NCI-H1417 treated with DMSO at 0.1 percent for 48 hours (cell line): Measurements from ENCODE around the gene MCOLN1.

Experiments used
- DNase-seq: peaks from one replicate; lab custom pipeline; 2025; lab: John Stamatoyannopoulos, UW

The MCOLN1 gene

DNA sequence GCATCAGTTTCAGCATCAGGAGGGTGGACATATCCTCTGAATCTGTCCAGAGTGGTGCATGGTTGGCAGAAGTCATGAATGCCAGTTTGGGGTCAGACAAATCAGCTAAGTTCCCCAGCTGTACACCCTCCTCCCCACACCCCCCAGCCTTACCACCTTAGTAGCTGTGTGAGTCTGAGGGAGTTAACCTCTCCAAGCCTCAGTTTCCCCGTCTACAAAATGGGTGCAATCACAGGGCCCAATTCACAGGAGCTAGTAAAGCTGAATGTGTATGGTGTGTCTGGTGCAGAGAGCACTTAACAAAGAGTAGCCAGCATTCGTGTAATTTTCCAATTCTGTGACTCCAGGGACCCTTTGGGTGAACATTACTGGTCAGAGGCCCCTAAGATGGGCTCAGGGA, 19.9 kb upstream of the MCOLN1 start:
- no peak for DNase-seq

DNA sequence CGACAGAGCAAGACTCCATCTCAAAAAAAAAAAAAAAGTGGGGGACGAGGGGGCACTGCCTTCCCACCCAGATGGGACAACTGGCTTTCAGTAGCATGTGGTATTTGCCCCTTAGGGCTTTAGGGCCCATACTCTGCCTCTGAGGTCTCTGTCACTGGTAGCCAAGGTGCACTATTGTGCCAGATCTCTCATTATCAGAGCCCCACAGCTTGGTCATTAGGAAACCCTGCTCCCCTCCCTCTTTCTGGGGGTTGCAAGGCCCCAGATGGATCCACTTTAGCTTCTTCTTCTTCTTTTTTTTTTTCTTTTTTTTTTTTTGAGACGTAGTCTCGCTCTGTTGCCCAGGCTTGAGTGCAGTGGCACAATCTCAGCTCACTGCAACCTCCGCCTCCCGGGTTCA, 17.7 kb upstream of the MCOLN1 start:
- DNase-seq = no peak

DNA sequence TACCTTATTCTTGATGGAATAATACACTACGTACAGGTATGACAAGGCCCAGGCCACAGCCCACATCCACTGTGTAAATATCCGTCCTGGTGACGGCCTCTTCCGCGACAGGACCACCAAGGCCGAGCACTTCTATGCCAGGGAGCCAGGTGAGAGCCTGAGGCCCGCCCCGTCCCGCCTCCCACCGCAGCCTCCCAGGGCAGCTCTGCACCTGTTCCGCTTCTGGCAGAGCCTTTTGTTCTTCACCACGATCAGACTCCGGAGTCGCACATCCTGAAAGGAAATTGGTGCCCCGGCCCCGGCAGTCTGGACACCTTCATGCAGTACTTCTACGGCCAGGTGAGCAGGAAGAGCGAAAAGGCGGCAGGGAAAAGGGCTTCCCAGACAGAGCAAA, 17.1 kb upstream of the MCOLN1 start:
- no peak for DNase-seq

DNA sequence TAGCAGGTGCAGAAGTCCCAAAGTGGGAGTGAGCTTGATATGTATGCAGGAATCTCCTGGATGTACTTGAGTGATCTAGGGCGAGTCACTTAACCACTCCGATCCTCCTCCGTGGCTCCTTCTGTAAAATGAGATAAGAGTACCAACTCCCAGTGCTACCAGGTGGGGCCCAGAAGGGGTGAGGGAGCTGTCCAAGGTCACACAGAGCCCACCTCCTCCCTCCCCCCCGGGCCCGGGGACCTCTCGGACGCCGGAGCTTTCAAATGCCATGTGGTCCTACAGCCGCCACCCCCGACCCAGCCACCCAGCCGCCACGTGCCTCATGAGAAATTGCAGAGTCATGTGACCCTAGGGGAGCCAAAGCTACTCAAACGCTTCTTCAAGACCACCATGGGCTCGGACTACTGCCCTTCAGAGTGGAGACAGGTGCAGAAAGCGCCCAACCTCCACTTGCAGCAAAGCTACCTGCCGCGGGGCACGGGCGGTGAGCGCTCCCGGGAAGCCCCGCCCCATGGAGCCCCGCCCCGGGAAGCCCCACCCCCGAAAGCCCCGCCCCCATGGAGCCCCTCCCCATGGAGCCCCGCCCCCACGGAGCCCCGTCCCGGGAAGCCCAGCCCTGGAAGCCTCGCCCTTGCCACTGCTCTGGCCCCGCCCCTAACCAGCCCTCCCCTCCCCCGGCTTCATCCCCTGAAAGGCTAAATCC, 16.6 kb upstream of the MCOLN1 start:
- no peak for DNase-seq

DNA sequence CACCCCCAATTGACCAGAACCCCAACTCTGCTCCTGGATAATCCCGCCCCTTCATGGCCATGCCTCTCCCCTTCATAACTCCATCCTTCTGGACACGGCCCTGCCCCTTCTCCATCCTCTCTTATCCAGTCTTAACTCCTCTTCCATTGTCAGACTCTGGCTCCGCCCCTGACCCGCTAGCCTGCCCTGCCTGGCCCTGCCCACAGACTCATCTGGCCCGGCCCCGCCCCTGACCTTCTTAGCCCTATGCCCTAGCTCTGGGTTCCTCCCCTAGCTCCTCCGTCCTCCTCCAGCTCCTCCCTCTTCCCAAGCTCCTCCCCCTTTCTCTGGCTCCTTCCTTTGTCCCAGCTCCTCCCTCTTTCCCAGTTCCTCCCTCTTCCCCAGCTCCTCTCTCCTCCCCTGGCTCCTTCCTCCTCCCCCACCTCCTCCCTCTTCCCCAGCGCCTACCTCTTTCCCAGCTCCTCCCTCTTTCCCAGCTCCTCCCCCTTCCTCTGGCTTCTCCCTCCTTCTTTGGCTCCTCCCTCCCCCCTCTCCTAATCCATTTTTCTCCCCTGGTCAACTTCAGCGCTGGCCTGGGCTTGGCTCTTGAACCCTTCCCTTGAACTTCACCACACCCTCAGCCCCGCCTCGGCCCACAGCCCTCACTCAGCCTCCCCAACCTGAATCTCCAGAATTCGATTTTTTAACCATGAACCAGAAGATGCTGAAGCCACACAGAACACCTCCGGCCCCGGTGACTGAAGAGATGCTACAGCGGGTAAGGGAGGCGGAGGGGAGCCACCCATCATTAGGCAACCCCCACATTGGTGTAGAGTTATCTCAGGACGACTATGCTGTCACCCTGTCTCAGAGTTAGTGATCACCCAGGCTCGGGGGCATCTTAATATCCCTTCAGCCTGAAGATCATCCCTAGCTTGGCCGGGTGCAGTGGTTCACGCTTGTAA, 15.8 kb upstream of the MCOLN1 start:
- no peak for DNase-seq

DNA sequence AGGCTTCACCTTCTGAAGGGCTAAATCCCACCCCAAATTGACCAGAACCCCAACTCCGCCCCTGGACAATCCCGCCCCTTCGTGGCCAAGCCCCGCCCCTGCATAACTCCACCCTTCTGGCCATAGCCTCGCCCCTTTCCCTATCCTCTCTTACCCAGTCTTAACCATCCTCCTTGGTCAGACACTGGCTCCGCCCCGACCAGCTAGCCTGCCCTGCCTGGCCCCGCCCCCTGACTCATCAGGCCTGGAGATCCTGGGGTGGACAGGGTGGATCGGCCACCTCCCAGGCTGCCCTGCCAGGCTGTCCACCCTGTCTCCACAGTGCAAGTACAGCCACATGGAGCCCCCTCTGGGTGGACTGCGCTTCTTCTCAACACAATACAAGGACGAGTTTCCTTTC, 14.5 kb upstream of the MCOLN1 start:
- no peak for DNase-seq

DNA sequence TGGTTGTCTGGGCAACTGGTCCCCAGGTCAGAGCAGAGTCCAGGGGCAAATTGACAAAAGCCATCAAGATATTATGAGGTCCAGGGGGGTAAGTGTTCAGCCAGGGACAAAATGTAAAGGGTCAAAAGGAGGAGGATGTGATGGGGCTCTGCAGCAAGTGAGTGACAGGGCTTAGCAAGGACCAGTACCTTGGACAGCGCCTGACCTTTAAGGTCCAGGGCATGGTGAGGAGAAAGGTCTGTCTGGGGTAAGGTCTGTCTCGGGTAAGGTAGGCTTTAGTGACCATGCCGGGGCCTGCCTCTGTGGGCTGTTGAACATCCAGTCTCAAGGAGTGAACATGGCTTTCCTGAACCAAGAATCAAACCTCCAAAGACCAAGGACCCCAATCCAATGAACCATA, 12.8 kb upstream of the MCOLN1 start:
- DNase-seq = no peak

DNA sequence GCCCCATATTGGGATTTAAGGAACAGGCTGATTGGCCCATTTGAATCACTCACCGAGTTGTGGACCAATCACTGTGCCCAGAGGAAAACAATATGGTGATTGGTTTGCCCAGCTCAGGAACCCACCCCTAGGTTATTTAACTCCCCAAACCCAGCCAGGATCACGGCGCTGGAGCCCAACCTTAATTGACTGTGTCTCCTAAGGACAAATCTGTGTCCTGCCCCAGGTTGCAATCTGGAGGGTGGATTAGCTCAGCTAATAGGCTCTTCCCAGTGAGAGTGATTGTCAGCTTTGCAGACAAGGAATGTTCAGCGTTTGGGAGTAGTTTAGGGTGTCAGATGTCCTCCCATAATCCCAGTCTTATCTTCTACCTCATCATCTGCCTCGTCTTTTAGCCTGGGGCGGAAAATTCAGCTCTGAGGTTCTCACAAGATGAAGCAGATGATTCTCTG, 10.0 kb upstream of the MCOLN1 start:
- DNase-seq = no peak

DNA sequence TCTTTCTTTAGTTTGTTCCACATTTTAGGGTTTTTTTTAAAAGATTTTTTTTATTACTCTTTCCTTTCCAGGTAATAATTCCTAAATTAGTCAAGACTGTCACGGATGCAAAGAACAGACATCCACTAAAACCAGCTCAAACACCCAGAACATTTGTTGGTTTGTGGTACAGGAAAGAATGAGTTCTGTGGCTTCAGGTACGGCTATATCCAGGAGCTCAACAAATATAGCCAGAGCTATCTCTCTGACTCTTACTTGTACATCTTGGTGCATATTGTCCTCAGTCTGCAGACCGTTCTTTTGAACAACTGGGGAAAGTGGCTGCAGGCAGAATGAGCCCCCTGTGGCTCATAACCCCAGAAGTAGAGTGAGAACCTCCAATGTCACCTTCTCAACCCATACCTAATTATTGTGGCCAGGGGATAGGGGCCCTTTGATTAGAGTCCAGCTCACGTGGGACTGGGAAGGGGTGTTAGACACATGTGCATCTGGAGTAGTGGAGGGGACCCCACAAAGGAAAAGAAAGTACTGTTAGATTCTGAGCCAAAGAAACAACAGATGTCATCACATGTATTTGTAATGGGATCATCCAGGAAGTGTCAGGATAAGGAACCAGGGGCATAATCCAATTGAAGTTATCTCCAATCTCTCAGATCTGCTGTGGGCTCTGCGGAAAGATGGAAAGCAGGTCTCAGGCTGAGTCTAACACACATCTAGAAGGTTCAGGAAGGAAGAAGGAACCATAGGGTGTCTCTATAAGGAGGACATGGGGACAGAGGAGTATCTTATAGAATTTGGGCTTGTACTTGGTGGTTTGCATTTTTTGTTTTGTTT, 8.4 kb upstream of the MCOLN1 start:
- no peak for DNase-seq

DNA sequence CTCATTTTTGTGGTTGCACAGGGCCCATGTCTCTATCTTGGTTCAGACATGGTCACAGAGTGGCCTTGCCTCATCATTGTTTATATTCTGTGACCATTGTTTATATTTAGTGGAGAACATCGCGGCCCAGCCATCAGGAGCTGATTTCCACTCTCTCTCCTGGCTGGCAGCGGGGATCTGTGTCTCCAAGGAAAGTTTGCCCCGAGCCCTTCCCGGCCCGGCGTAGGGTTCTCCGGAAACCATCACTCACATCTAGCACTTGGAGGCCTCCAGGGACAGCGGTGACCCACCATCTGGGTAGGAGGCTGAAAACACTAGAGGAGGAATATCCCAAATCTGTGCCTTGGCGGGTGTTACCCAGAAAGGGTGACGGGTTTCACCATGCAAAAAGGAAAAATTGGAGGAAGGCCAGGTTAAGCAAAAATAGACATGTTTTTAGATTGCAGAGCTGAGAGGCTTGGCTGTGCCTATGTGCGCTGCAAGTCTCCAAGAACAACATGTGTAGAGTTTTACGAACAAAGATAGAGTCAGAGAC, 7.2 kb upstream of the MCOLN1 start:
- DNase-seq = no peak

DNA sequence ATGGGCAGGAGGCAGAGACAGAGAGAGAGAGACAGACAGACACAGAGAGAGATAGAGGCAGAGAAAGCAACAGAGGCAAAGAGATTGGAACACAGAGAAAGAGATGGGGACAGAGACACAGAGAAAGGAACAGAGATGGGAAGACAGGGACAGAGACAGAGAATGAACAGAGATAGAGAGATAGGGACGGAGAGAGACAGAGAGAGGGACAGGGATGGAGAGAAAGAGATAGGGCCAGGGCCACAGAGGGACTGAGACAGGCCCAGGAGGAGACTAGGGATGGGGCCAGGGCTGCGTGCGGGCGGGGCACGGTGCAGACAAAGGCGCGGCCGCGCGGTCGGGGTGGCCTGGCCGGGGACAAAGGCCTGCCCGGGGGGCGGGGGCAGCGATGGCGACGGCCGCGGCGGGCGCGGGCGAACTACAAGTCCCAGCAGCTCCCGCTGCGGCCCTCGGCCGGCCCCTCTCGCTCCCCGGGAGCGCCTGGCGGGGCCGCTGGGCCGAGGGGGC, 6.7 kb upstream of the MCOLN1 start, which contains the start of gene ZNF358:
Gene ZNF358, plus strand, starts transcription at position 459 of the 507 bp plus-strand sequence. CDS start 3,140 bp downstream, outside the sequence.
- peak; percentile 23 for DNase-seq

DNA sequence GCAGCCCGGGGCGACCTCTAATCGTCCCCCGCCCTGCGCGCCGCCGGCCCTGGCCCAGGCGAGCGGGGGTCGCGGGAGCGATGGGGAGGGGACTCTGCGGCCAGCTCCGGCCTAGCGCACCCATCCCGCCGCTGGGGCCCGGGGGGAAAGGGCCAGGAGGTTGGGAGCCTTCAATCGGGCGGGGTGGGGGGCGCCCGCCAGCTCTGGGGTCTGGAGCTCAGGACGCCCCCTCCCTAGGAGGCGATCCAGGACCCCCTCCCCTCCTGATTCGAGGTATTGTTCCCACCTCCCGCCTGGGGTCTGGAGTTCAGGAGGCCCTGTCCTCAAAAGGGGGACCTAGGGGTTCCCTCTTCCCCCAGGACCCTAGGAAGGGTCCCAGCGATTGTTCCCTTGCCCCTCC, 6.1 kb upstream of the MCOLN1 start:
- DNase-seq = no peak

DNA sequence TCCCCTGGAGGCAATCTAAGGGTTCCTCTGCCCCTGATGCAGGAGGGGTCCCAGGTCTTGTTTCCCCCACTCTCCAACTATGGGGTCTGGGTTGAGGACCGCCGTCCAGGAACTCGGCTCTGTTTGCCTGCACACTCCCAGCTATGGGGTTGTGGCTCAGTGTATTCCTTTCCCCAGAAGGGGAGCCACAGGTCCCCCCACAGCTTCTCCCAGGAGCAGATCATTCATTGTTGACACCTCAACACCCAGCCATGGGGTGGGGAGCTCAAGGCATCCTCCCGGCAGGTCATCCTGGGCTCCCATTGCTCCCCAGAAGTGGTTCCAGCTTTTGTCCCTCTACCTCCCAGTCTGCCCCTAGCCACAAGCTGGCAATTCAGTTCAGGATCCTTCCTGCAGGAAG, 5.5 kb upstream of the MCOLN1 start:
- DNase-seq = no peak

DNA sequence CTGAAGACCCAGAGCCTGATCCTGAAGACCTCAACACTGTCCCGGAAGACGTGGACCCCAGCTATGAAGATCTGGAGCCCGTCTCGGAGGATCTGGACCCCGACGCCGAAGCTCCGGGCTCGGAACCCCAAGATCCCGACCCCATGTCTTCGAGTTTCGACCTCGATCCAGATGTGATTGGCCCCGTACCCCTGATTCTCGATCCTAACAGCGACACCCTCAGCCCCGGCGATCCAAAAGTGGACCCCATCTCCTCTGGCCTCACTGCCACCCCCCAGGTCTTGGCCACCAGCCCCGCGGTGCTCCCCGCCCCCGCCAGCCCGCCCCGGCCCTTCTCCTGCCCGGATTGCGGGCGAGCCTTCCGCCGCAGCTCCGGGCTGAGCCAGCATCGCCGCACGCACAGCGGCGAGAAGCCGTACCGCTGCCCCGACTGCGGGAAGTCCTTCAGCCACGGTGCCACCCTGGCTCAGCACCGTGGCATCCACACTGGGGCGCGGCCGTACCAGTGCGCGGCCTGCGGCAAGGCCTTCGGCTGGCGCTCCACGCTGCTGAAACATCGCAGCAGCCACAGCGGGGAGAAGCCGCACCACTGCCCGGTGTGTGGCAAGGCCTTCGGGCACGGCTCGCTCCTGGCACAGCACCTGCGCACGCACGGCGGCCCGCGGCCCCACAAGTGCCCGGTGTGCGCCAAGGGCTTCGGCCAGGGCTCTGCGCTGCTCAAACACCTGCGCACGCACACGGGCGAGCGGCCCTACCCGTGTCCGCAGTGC, 2.9 kb upstream of the MCOLN1 start:
- no peak for DNase-seq

DNA sequence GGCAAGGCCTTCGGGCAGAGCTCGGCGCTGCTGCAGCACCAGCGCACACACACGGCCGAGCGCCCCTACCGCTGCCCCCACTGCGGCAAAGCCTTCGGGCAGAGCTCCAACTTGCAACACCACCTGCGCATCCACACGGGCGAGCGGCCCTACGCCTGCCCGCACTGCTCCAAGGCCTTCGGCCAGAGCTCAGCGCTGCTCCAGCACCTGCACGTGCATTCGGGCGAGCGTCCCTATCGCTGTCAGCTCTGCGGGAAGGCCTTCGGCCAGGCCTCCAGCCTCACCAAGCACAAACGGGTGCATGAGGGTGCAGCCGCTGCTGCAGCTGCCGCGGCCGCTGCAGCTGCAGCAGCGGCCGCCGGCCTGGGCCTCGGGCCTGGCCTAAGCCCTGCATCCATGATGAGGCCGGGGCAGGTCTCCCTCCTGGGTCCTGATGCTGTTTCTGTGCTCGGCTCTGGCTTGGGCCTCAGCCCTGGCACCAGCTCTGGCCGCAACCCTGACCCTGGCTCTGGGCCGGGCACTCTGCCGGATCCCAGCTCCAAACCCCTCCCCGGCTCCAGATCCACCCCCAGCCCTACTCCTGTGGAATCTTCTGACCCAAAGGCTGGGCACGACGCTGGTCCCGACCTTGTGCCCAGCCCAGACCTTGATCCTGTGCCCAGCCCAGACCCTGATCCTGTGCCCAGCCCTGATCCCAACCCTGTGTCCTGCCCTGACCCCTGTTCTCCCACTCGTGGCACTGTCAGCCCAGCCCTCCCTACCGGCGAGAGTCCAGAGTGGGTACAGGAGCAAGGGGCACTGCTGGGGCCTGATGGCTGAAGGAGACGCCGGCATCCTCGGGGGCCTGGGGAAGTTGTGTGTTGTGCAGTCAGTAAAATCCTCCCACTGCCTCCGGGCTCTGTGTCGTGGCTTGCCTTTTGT, 2.0 kb upstream of the MCOLN1 start:
- no peak for DNase-seq

DNA sequence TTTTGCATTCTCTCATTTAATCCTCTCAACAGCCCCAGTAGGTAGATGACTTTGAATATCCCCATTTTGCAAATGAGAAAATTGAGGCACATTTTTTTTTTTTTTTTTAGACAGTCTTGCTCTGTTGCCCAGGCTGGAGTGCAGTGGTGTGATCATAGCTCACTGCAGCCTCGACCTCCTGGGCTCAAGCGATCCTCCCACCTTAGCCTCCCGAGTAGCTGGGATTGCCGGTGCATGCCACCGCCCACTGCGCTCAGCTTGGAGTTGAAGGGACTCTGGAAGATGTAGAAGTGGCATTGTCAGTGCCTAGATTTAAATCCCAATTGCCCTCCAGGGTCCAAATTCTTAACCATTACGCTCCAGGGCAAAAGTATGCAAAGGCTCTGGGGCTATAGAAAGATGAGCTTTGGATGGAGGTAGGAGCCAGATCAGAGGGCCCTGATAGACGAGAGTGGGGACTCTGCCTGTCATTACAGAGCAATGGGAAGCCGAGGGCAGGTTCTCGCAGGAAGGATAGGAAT, 813 bp upstream of the MCOLN1 start:
- no peak for DNase-seq

DNA sequence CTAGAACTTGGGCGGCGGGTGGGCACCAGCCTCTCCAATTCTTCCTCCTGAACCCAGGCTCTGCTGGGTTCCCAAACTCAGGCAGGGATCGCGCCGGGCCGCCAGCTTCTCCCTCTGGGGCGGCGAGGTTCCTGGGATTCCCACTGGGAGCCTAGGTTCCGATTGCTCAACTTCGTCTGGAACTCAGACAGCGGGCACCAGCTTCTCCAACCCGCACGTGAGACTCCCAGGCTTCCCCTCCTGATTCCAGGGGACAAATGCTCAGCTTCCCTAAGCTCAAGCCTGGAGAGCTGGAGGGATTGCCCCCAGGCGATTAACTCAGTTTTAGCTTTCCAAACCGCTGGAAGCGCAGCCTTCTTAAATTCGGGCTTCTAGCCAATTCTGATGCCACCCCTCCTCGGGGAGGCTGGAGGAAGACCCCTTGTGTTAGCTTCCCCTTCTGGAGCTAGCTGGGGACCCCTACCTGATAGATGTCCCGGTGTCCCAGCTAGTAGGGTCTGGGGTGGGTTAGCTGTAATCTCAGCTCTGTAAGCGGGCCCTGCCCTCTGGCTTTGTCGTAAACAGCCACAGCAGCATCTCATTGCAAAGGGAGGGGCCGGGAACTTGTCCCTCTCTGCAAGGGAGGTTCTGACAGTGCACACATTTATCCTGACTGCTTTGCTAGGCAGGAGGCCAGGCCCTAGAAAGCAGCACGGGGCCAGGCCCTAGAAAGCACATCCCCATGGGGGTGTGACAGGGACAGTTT, 671 bp downstream of the MCOLN1 start:
- DNase-seq = no peak

DNA sequence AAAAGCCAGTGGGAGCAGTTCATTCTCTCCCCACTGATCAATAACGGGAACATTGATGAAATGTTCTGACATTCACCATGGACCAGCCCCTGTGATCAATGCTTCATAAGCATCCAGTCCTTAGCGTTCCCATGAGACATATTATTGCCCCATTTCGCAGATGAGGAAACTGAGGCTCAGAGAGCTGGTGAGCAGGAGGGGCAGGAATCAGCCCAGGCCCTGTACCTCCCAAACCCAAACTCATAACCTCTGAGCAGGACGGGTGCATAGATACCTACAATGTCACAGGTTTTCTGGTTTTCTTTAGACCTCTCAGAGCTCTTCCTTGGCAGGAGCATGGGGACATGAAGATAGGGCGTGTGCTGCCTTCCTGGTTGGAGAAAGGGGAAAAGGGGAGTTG, 2.1 kb downstream of the MCOLN1 start:
- no peak for DNase-seq
